Measurements from ENCODE around the gene GNG2. TPM values are rescaled to one million over a fixed set of nuclear protein-coding genes. Genes with fewer than 3 reads are reported as not detected.

Gene GNG2
- total and polyA plus RNA-seq, 2 of the 8 experiments (the other 6 are each of a cell fraction or from before 2014, with no cell fraction given): 8.2 to 17.9 TPM

DNA sequence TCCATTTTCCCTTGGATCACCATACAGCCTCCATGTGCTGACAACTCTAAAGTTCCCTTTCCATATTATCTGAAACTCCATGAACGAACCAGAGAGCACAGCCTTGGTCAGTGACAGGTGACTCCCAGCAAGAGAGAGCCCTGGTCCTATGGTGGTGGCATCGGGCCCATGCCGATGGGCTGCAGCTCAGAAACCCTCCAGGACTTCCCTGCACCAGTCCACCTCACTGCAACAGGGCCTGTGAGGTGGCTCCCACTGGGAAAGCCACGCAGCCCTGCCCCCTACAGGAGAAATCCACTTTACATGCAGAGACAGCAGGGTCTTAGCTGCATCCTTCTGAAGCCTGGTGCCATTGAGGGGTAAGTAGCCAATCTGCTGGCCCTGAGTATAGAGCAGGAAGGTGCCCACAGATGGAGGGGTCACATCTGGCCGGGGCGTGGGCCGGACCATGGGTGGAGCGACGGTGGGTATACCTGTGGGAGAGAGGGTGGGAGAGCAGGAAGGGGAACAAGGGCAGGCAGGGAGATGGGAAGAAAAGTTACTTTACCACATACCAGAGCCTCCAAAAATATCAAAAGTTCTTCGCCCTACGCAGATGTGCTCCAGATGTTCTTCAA, 153.7 kb downstream of the GNG2 start:
- H2AK5ac ChIP-seq (ENCODE audit: low read depth, low read length): no peak overlapping the region
- no peak overlapping the region for H4K5ac ChIP-seq (ENCODE audit: insufficient read length, low read depth, low read length)
- FAIRE-seq (no peak), DNase-seq (ENCODE audit: low read depth in 1 of 2, low spot score in 2 of 2) (peak in 1 of 2 experiments; percentile 74)
- CTCF ChIA-PET (ENCODE audit: partially characterized antibody): interaction anchor here (0.6 to 5.0 kb wide), 21 partner anchors 7 to 238 kb away, joined by 3 to 46 read pairs (median 5); partner anchors contain the start of gene NID2
- 83% methylated on average over 11 of the region's 11 CpGs; no CpG with 5 or more reads in 1 of the 2 experiments for WGBS, 2 experiments (ENCODE audit: extremely low coverage in 1 of 2, insufficient coverage in 1 of 2, insufficient read length in 1 of 2, insufficient replicate concordance in 2 of 2, low coverage in 1 of 2, low lambda C conversion rate in 2 of 2, missing lambda C conversion rate in 1 of 2)
- no peak overlapping the region for H3K23ac ChIP-seq (ENCODE audit: insufficient read length)
- H2AFZ ChIP-seq (ENCODE audit: low read length): no peak overlapping the region
- no peaks in the 10 kb centered on the region for H3K27me3 ChIP-seq (replicated peaks in 1 of 4; ENCODE audit: control insufficient read depth in 3 of 4, extremely low read depth in 1 of 4, insufficient read depth in 3 of 4, low read length in 3 of 4)
- no peak overlapping the region for H2BK5ac ChIP-seq (ENCODE audit: low read depth, low read length)
- H4K20me1 ChIP-seq (replicated peaks in 1 of 2; ENCODE audit: control insufficient read depth in 1 of 2, insufficient read depth in 2 of 2, low read length in 2 of 2): no peaks in the 10 kb centered on the region
- no peaks in the 10 kb centered on the region; a peak in 1 of 4 replicates for H3K9me3 ChIP-seq (ENCODE audit: insufficient read depth in 2 of 2, low read depth in 1 of 2, low read length in 1 of 2)
- H3K27ac ChIP-seq (ENCODE audit: low read depth, low read length): no peak overlapping the region
- H2BK12ac ChIP-seq (ENCODE audit: low read depth, low read length): no peak overlapping the region
- no peaks in the 10 kb centered on the region for H3K79me1 ChIP-seq (ENCODE audit: low read depth, low read length)
- peaks cover 2 to 12% (median 10%) of the 10 kb centered on the region in 4 experiments; a peak in 6 of 7 replicates for H3K4me1 ChIP-seq (replicated peaks in 1 of 4; ENCODE audit: control insufficient read depth in 3 of 4, insufficient read depth in 4 of 4, low read length in 3 of 4)
- H3K79me2 ChIP-seq (ENCODE audit: control insufficient read depth in 1 of 2, insufficient read depth in 2 of 2, low read length in 2 of 2): no peaks in the 10 kb centered on the region
- no peak overlapping the region for H3K4ac ChIP-seq (replicated peaks; ENCODE audit: insufficient read length, low read depth, low read length)
- H3K36me3 ChIP-seq (ENCODE audit: control insufficient read depth in 2 of 4, insufficient read depth in 4 of 4, low read length in 3 of 4): peaks cover 7 to 29% (median 19%) of the 10 kb centered on the region in 4 experiments
- POLR2A ChIA-PET (ENCODE audit: partially characterized antibody): interaction anchor here (0.6 to 2.0 kb wide), 4 partner anchors 10 to 919 kb away, joined by 3 to 7 read pairs (median 4); partner anchors contain the start of gene TRIM9
- H3K23me2 ChIP-seq (ENCODE audit: low read depth, low read length): no peaks in the 10 kb centered on the region
- H2BK20ac ChIP-seq (ENCODE audit: low read length): no peak overlapping the region
- no peak overlapping the region for H3K4me3 ChIP-seq (ENCODE audit: extremely low read depth in 1 of 4, insufficient read depth in 2 of 4, low read depth in 3 of 4, low read length in 4 of 4)
- no peak for TF ChIP-seq HDAC6 (IDR thresholded peaks at IDR 0.05; ENCODE audit: low read depth, low read length)
- TF ChIP-seq RAD21 (IDR thresholded peaks at IDR 0.05 in 1 of 2, conservative IDR thresholded peaks at IDR 0.05 in 1 of 2; ENCODE audit: low read depth in 2 of 2, low read length in 2 of 2): peak; percentile 35 to 47
- peak; percentile 54; the same call in 1 of the 2 replicates for TF ChIP-seq BACH1 (IDR thresholded peaks at IDR 0.05; ENCODE audit: low read length)
- TF ChIP-seq, protein P1, sequence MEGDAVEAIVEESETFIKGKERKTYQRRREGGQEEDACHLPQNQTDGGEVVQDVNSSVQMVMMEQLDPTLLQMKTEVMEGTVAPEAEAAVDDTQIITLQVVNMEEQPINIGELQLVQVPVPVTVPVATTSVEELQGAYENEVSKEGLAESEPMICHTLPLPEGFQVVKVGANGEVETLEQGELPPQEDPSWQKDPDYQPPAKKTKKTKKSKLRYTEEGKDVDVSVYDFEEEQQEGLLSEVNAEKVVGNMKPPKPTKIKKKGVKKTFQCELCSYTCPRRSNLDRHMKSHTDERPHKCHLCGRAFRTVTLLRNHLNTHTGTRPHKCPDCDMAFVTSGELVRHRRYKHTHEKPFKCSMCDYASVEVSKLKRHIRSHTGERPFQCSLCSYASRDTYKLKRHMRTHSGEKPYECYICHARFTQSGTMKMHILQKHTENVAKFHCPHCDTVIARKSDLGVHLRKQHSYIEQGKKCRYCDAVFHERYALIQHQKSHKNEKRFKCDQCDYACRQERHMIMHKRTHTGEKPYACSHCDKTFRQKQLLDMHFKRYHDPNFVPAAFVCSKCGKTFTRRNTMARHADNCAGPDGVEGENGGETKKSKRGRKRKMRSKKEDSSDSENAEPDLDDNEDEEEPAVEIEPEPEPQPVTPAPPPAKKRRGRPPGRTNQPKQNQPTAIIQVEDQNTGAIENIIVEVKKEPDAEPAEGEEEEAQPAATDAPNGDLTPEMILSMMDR (IDR thresholded peaks at IDR 0.05; ENCODE audit: control extremely low read depth in 1 of 3, insufficient read depth in 1 of 3, low read depth in 1 of 3, low read length in 3 of 3): peak; percentile 62 to 69 (median 67)
- no peak overlapping the region for H2BK15ac ChIP-seq (ENCODE audit: low read length)
- H3K56ac ChIP-seq (replicated peaks; ENCODE audit: insufficient read length, low read depth, low read length): no peak overlapping the region
- peak overlapping the region; percentile 76 for H4K8ac ChIP-seq (ENCODE audit: extremely low read depth, insufficient read depth, low read length)
- no peak overlapping the region for H3K14ac ChIP-seq (ENCODE audit: insufficient read length)
- no peak overlapping the region for H3K4me2 ChIP-seq (ENCODE audit: insufficient read depth in 1 of 2, low read depth in 2 of 2, low read length in 2 of 2)
- no peak overlapping the region for H4K91ac ChIP-seq (replicated peaks; ENCODE audit: insufficient read length, low read length)
- H2BK120ac ChIP-seq (replicated peaks; ENCODE audit: low read depth, low read length): no peak overlapping the region
- no peak overlapping the region for H3K18ac ChIP-seq (ENCODE audit: extremely low read depth, low read length)
- H3K9ac ChIP-seq (replicated peaks in 1 of 4; ENCODE audit: extremely low read depth in 1 of 4, low read depth in 3 of 4, low read length in 3 of 4): no peak overlapping the region
